K562 (cell line): ENCODE measurements around the gene PPIL6. TPM values are rescaled to one million over a fixed set of nuclear protein-coding genes. Genes with fewer than 3 reads are reported as not detected.

ENCODE experiments used
- ATAC-seq: fragments of 200-7000 bp; cut with Tn5 transposase; 3 replicates; pipeline ENCODE4 v1.9.1; 2020; ENCODE audit warnings: moderate library complexity
- BruUV-seq: library from RNA; stranded (reverse); fragments of 400-500 nt; replicated peaks from 2 replicates; lab custom pipeline; 2021; lab: Mats Ljungman, UMichigan
- CTCF ChIA-PET: fragments of 300-600 bp; formaldehyde crosslinking; extraction: SDS; loops from one replicate; lab custom pipeline; 2021; ENCODE audit warnings: low intra/inter-chr PET ratio; lab: Yijun Ruan, JAX
- POLR2A ChIA-PET: fragments of 300-600, 350-650 bp; sonication (Branson Sonifier 250); formaldehyde crosslinking; extraction: SDS; loops from one replicate; lab custom pipeline; 2021; ENCODE audit warnings: antibody characterized with exemption, inconsistent platforms; lab: Yijun Ruan, JAX
- DNase-seq, 4 experiments: peaks; one replicate each; pipeline versions ENCODE4 v3.0.0 to v3.0.0-alpha.2; 2011 to 2018; ENCODE audit warnings: low spot score in 3 of 4, mixed read lengths in 3 of 4; ENCODE audit errors: extremely low read depth in 1 of 4
- FAIRE-seq: peaks from 2 replicates; lab custom pipeline; 2011; peaks lifted over from hg19 to GRCh38; lab: Jason Lieb, UNC
- H2AFZ ChIP-seq: 2 replicates; pipeline ENCODE4 v1.6.0; 2011; ENCODE audit warnings: low read depth, low read length, control low read depth, inconsistent platforms
- H3K27ac ChIP-seq: fragments of 200-600 bp; 3 replicates; pipeline ENCODE4 v1.8.0; 2011; ENCODE audit warnings: low read depth, mild to moderate bottlenecking, control low read depth, inconsistent platforms, low read length, moderate library complexity, mixed read lengths; ENCODE audit errors: extremely low read depth
- H3K27me3 ChIP-seq, 2 experiments: fragments of 300-600 bp in 1 of 2; 2 replicates in 1 of 2; 3 replicates in 1 of 2; pipeline versions ENCODE4 v1.6.0 to v1.8.0; 2011; ENCODE audit warnings: inconsistent platforms in 2 of 2, low read length in 2 of 2, mild to moderate bottlenecking in 1 of 2, mixed read lengths in 1 of 2, moderate library complexity in 1 of 2; ENCODE audit not compliant: control insufficient read depth in 2 of 2, insufficient read depth in 2 of 2
- H3K36me3 ChIP-seq: fragments of 300-600 bp; 3 replicates; pipeline ENCODE4 v1.8.0; 2011; ENCODE audit warnings: mild to moderate bottlenecking, low read length, inconsistent platforms; ENCODE audit not compliant: control insufficient read depth, insufficient read depth
- H3K4me1 ChIP-seq, 2 experiments: fragments of 200-600 bp in 1 of 2; replicated peaks in 1 of 2; 2 replicates in 1 of 2; 3 replicates in 1 of 2; pipeline versions ENCODE4 v1.5.1 to v1.8.0; 2011; ENCODE audit warnings: inconsistent platforms in 2 of 2, low read length in 2 of 2, mild to moderate bottlenecking in 1 of 2, mixed read lengths in 1 of 2, moderate library complexity in 1 of 2; ENCODE audit not compliant: control insufficient read depth in 2 of 2, insufficient read depth in 2 of 2
- H3K4me2 ChIP-seq: 2 replicates; pipeline ENCODE4 v1.6.1; 2011; ENCODE audit warnings: low read length, control low read depth, inconsistent platforms, mixed read lengths; ENCODE audit not compliant: insufficient read depth
- H3K4me3 ChIP-seq: fragments of 200-600 bp; sonication (generic), shearing (Covaris generic); 2 replicates; pipeline ENCODE4 v1.5.1; 2016; ENCODE audit warnings: control low read depth, inconsistent platforms
- H3K79me2 ChIP-seq: fragments of 200-600 bp; 3 replicates; pipeline ENCODE4 v1.8.0; 2011; ENCODE audit warnings: low read length, inconsistent platforms; ENCODE audit not compliant: control insufficient read depth, insufficient read depth
- H3K9ac ChIP-seq, 2 experiments: 2 replicates each; pipeline versions ENCODE4 v1.6.0 to v1.6.1; 2011; ENCODE audit warnings: low read depth in 2 of 2, low read length in 2 of 2, control low read depth in 1 of 2, inconsistent platforms in 1 of 2, mild to moderate bottlenecking in 1 of 2, mixed read lengths in 1 of 2; ENCODE audit not compliant: insufficient read depth in 1 of 2
- H3K9me1 ChIP-seq: one replicate; pipeline ENCODE4 v1.6.0; 2011; ENCODE audit warnings: inconsistent platforms, mild to moderate bottlenecking, low read length, moderate library complexity; ENCODE audit not compliant: control insufficient read depth, insufficient read depth
- H3K9me3 ChIP-seq: replicated peaks from 2 replicates; pipeline ENCODE4 v1.5.1; 2011; ENCODE audit warnings: low read depth, low read length, inconsistent platforms; ENCODE audit not compliant: control insufficient read depth, insufficient read depth
- H4K20me1 ChIP-seq: replicated peaks from 2 replicates; pipeline ENCODE4 v1.6.1; 2011; ENCODE audit warnings: low read length, inconsistent platforms, mixed read lengths; ENCODE audit not compliant: control insufficient read depth, insufficient read depth
- EHMT2 ChIP-seq: fragments of 450-650 bp; IDR thresholded peaks from 2 replicates; pipeline ENCODE4 v1.6.1; 2018; ENCODE audit warnings: antibody characterized with exemption
- JUN ChIP-seq, 2 experiments: sonication (generic) in 1 of 2; formaldehyde crosslinking in 1 of 2; IDR thresholded peaks; 2 replicates each; pipeline versions ENCODE4 v1.6.1 to v1.8.0; 2012 to 2022; ENCODE audit warnings: borderline replicate concordance in 2 of 2, mild to moderate bottlenecking in 2 of 2, improper control_type of control experiment in 1 of 2, low read depth in 1 of 2, low read length in 1 of 2, missing genetic modification reagents in 1 of 2
- MCM3 ChIP-seq: fragments of 450-650 bp; IDR thresholded peaks from 2 replicates; pipeline ENCODE4 v1.6.1; 2016
- NFIX ChIP-seq: fragments of 250-450 bp; sonication (Bioruptor Pico); IDR thresholded peaks from 2 replicates; pipeline ENCODE4 v1.4.0; 2020; ENCODE audit warnings: low read depth, mild to moderate bottlenecking, moderate library complexity
- NUFIP1 ChIP-seq: fragments of 450-650 bp; IDR thresholded peaks from 2 replicates; pipeline ENCODE4 v1.6.1; 2018; ENCODE audit not compliant: partially characterized antibody
- PHB2 ChIP-seq: fragments of 450-650 bp; IDR thresholded peaks from 2 replicates; pipeline ENCODE4 v1.6.1; 2017; ENCODE audit warnings: low read depth
- SAFB2 ChIP-seq: fragments of 200-400 bp; formaldehyde crosslinking; IDR thresholded peaks from 2 replicates; pipeline ENCODE4 v1.6.1; 2018; ENCODE audit warnings: borderline replicate concordance, low read length, low read depth, moderate library complexity; ENCODE audit not compliant: severe bottlenecking
- ZNF551 ChIP-seq: fragments of 250-450 bp; sonication (Bioruptor Pico); IDR thresholded peaks from 2 replicates; pipeline ENCODE4 v1.5.0; 2021; ENCODE audit warnings: mild to moderate bottlenecking, moderate library complexity
- WGBS: fragments of 100-300 bp; shearing (Covaris generic); methylation state at CpG from one replicate; pipeline ENCODE4 v1.1.6; 2016; ENCODE audit warnings: low coverage, mixed read lengths; ENCODE audit not compliant: insufficient coverage; ENCODE audit errors: missing lambda C conversion rate; 5-methylcytosine and 5-hydroxymethylcytosine counted together
- in situ Hi-C: fragments of 300-500 bp; cut with MboI; formaldehyde crosslinking; loops from 4 replicates; pipeline ENCODE4 v1.15.0; 2018; ENCODE audit warnings: inconsistent platforms, mixed read lengths
- intact Hi-C: fragments of 100-400 bp; cut with micrococcal nuclease; formaldehyde crosslinking; loops from 2 replicates; pipeline ENCODE4 v1.14.2; 2022
- polyA plus RNA-seq, 8 experiments: library from polyadenylated mRNA; depleted of rRNA in 4 of 8; stranded (reverse) in 5 of 8; unstranded in 3 of 8; fragments of >200 nt; fragmentation: Nextera tagmentation in 2 of 8; fragmentation: Illumina TruSeq in 1 of 8; extraction: Ambion mirVana in 2 of 8; extraction: Trizol in 1 of 8; gene quantifications; 2 replicates each; pipeline versions ENCODE4 v1.2.1 to v1.2.3, GENCODE V29; 2011 to 2014; ENCODE audit warnings: inconsistent platforms in 1 of 8, missing spikeins in 1 of 8
- total RNA-seq, 7 experiments: library from RNA; depleted of rRNA in 6 of 7; stranded (reverse); fragments of >200 nt in 6 of 7; fragmentation: Illumina TruSeq in 2 of 7; extraction: Trizol in 2 of 7; gene quantifications; 2 replicates each; pipeline versions ENCODE4 v1.2.1 to v1.2.3, GENCODE V29; 2011 to 2021; ENCODE audit warnings: low replicate concordance in 1 of 7
- TF ChIP-seq, protein P1 (sequence below): fragments of 250-450 bp; sonication (Bioruptor Pico); IDR thresholded peaks from 2 replicates; pipeline ENCODE4 v1.9.0; 2021; ENCODE audit warnings: mild to moderate bottlenecking, inconsistent platforms
- TF ChIP-seq, protein P2 (sequence below): fragments of 250-450 bp; sonication (Bioruptor Pico); IDR thresholded peaks from 2 replicates; pipeline ENCODE4 v1.4.0; 2020; ENCODE audit warnings: mild to moderate bottlenecking
- TF ChIP-seq, protein P3 (sequence below): sonication (generic); formaldehyde crosslinking; IDR thresholded peaks from 2 replicates; pipeline ENCODE4 v1.9.0; 2022; ENCODE audit warnings: mild to moderate bottlenecking, missing genetic modification reagents

Gene PPIL6
- total and polyA plus RNA-seq, 9 of the 15 experiments (the other 6 are each of a cell fraction or from before 2014, with no cell fraction given): 0.03 to 0.98 (median 0.41) TPM; not detected in 1

DNA sequence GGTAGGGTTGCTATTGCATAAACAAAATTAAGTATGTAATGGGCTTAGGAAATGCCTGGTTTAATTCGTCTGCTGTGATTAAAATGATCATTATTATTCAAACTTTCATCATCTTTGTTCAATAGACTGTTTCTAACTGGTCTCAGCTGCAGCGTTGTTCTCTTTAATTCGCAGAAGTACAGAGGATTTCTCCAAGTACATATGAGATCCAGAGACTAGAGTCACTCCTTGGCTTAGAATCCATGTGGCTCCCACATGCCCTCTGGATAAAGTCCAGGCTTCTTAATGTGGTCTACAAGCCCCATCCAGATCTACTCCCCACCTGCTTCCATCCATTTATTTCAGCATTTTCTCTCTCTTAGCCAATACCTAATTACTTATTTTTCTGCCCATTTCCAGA, 43.7 kb upstream of the PPIL6 start:
- in situ Hi-C loops: no loop called here
- no peak overlapping the region for H3K4me3 ChIP-seq
- intact Hi-C loops: no loop called here
- no peaks in the 10 kb centered on the region for H3K27me3 ChIP-seq
- peaks cover 37% of the 10 kb centered on the region for H3K79me2 ChIP-seq
- no TSS peak for BruUV-seq
- H3K9me1 ChIP-seq: no peaks in the 10 kb centered on the region
- DNase-seq: no peak
- peak overlapping the region; percentile 88 for H3K4me2 ChIP-seq
- ChIA-PET CTCF (no interaction called here), POLR2A (interaction anchor here (1.7 kb wide), 1 partner anchor 23 kb away, joined by 5 read pairs; no protein-coding TSS in a partner anchor)
- ATAC-seq: no peak
- H3K4me1 ChIP-seq: peaks cover 21 to 22% of the 10 kb centered on the region in 2 experiments
- no peak for FAIRE-seq
- TF ChIP-seq ZNF551 (CRISPR knock-in tag) (no peak), NUFIP1 (no peak), JUN (IDR thresholded peaks at IDR 0.05; ENCODE audit: borderline replicate concordance, low read depth, low read length) (no peak), JUN (CRISPR knock-in tag; IDR thresholded peaks at IDR 0.05; ENCODE audit: borderline replicate concordance) (no peak), SAFB2 (no peak), MCM3 (no peak), NFIX (CRISPR knock-in tag) (no peak), PHB2 (no peak), EHMT2 (no peak)
- TF ChIP-seq, protein P1, sequence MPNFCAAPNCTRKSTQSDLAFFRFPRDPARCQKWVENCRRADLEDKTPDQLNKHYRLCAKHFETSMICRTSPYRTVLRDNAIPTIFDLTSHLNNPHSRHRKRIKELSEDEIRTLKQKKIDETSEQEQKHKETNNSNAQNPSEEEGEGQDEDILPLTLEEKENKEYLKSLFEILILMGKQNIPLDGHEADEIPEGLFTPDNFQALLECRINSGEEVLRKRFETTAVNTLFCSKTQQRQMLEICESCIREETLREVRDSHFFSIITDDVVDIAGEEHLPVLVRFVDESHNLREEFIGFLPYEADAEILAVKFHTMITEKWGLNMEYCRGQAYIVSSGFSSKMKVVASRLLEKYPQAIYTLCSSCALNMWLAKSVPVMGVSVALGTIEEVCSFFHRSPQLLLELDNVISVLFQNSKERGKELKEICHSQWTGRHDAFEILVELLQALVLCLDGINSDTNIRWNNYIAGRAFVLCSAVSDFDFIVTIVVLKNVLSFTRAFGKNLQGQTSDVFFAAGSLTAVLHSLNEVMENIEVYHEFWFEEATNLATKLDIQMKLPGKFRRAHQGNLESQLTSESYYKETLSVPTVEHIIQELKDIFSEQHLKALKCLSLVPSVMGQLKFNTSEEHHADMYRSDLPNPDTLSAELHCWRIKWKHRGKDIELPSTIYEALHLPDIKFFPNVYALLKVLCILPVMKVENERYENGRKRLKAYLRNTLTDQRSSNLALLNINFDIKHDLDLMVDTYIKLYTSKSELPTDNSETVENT: no peak
- TF ChIP-seq, protein P2, sequence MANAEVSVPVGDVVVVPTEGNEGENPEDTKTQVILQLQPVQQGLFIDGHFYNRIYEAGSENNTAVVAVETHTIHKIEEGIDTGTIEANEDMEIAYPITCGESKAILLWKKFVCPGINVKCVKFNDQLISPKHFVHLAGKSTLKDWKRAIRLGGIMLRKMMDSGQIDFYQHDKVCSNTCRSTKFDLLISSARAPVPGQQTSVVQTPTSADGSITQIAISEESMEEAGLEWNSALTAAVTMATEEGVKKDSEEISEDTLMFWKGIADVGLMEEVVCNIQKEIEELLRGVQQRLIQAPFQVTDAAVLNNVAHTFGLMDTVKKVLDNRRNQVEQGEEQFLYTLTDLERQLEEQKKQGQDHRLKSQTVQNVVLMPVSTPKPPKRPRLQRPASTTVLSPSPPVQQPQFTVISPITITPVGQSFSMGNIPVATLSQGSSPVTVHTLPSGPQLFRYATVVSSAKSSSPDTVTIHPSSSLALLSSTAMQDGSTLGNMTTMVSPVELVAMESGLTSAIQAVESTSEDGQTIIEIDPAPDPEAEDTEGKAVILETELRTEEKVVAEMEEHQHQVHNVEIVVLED (CRISPR knock-in tag): no peak
- TF ChIP-seq, protein P3, sequence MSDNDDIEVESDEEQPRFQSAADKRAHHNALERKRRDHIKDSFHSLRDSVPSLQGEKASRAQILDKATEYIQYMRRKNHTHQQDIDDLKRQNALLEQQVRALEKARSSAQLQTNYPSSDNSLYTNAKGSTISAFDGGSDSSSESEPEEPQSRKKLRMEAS (CRISPR knock-in tag): no peak
- no peak overlapping the region for H3K9ac ChIP-seq
- no peaks in the 10 kb centered on the region for H3K9me3 ChIP-seq
- H4K20me1 ChIP-seq: no peaks in the 10 kb centered on the region
- H3K36me3 ChIP-seq: peaks cover 23% of the 10 kb centered on the region
- H2AFZ ChIP-seq: peak overlapping the region; percentile 98
- WGBS: 37% methylated on average over 3 of the region's 3 CpGs
- H3K27ac ChIP-seq: no peak overlapping the region
